HCT116 (cell line): Measurements from ENCODE around the gene BMPER. TPM values are rescaled to one million over a fixed set of nuclear protein-coding genes. Genes with fewer than 3 reads are reported as not detected.
A peak's percentile ranks its signal among the peaks of the same experiment; 100 is the strongest.

Experiments
- ATAC-seq: fragments of 200-7000 bp; cut with Tn5 transposase; 2 replicates; pipeline ENCODE4 v1.9.1; 2020; ENCODE audit warnings: mild to moderate bottlenecking, moderate library complexity
- BruUV-seq: library from RNA; stranded (reverse); fragments of 400-500 nt; replicated peaks from 2 replicates; lab custom pipeline; 2021; lab: Mats Ljungman, UMichigan
- CTCF ChIA-PET: fragments of 300-600 bp; sonication (Branson Sonifier 250); formaldehyde crosslinking; loops from one replicate; lab custom pipeline; 2021; ENCODE audit warnings: antibody characterized with exemption; lab: Charles Lee
- POLR2A ChIA-PET: fragments of 300-600, 350-600 bp; sonication (Branson Sonifier 250); formaldehyde crosslinking; loops from one replicate; lab custom pipeline; 2021; ENCODE audit warnings: antibody characterized with exemption; lab: Charles Lee
- RAD21 ChIA-PET, 2 experiments: fragments of 300-600 bp; sonication (Branson Sonifier 250); formaldehyde crosslinking; loops; one replicate each; lab custom pipeline; 2023; ENCODE audit warnings: low total read pairs in 2 of 2; ENCODE audit not compliant: uncharacterized antibody in 2 of 2, unreplicated experiment in 2 of 2, low non-redundant PET in 1 of 2; lab: Charles Lee
- DNase-seq: peaks from one replicate; pipeline ENCODE4 v3.0.0-alpha.2; 2010; ENCODE audit warnings: low read depth, low spot score
- H2AFZ ChIP-seq: fragments of 200-600 bp; shearing (Covaris generic), sonication (generic); 2 replicates; pipeline ENCODE4 v1.6.1; 2017; ENCODE audit warnings: low read depth, mixed run types, mixed read lengths, antibody characterized with exemption, low read length; ENCODE audit not compliant: poor library complexity, severe bottlenecking
- H3K27ac ChIP-seq: 2 replicates; pipeline ENCODE4 v1.5.1; 2012; ENCODE audit warnings: low read depth, low read length
- H3K27me3 ChIP-seq: fragments of 200-600 bp; sonication (generic); 2 replicates; pipeline ENCODE4 v1.6.1; 2016; ENCODE audit warnings: mixed run types, low read length, mixed read lengths; ENCODE audit not compliant: insufficient read depth
- H3K36me3 ChIP-seq, 2 experiments: fragments of 200-500 bp in 1 of 2; fragments of 200-600 bp in 1 of 2; sonication (Bioruptor generic) in 1 of 2; sonication (generic) in 1 of 2; 2 replicates each; pipeline versions ENCODE4 v1.5.1 to v1.6.1; 2014 to 2016; ENCODE audit warnings: low read length in 2 of 2, inconsistent platforms in 1 of 2, mixed read lengths in 1 of 2, mixed run types in 1 of 2; ENCODE audit not compliant: insufficient read depth in 2 of 2, control insufficient read depth in 1 of 2
- H3K4me1 ChIP-seq, 2 experiments: fragments of 200-600 bp in 1 of 2; sonication (generic) in 1 of 2; 2 replicates each; pipeline versions ENCODE4 v1.5.1 to v1.6.1; 2012 to 2017; ENCODE audit warnings: low read length in 2 of 2, inconsistent platforms in 1 of 2, mild to moderate bottlenecking in 1 of 2, mixed read lengths in 1 of 2, mixed run types in 1 of 2, moderate library complexity in 1 of 2; ENCODE audit not compliant: insufficient read depth in 2 of 2, control insufficient read depth in 1 of 2
- H3K4me2 ChIP-seq: fragments of 200-600 bp; sonication (generic); 2 replicates; pipeline ENCODE4 v1.6.1; 2017; ENCODE audit warnings: mixed run types, low read length, mixed read lengths
- H3K4me3 ChIP-seq, 2 experiments: fragments of 200-600 bp in 1 of 2; sonication (generic) in 1 of 2; replicated peaks in 1 of 2; 2 replicates each; pipeline ENCODE4 v1.5.1; 2011 to 2016; ENCODE audit warnings: low read length in 2 of 2, control low read depth in 1 of 2, low read depth in 1 of 2, mild to moderate bottlenecking in 1 of 2, mixed read lengths in 1 of 2, mixed run types in 1 of 2
- H3K79me2 ChIP-seq: fragments of 200-600 bp; sonication (generic); 2 replicates; pipeline ENCODE4 v1.6.1; 2017; ENCODE audit warnings: mild to moderate bottlenecking, mixed run types, low read length, moderate library complexity, mixed read lengths; ENCODE audit not compliant: insufficient read depth
- H3K9ac ChIP-seq: fragments of 200-600 bp; sonication (generic); 2 replicates; pipeline ENCODE4 v1.6.1; 2016; ENCODE audit warnings: low read length, mixed read lengths
- H3K9me2 ChIP-seq: fragments of 200-600 bp; sonication (generic), shearing (Covaris generic); 2 replicates; pipeline ENCODE4 v1.6.1; 2017; ENCODE audit warnings: mixed run types, mild to moderate bottlenecking, moderate library complexity; ENCODE audit not compliant: insufficient read depth
- H3K9me3 ChIP-seq, 2 experiments: fragments of 200-500 bp in 1 of 2; fragments of 200-600 bp in 1 of 2; sonication (Bioruptor generic) in 1 of 2; sonication (generic) in 1 of 2; 2 replicates each; pipeline ENCODE4 v1.6.1; 2014 to 2017; ENCODE audit warnings: low read length in 2 of 2, mixed read lengths in 2 of 2, inconsistent platforms in 1 of 2, low read depth in 1 of 2, mild to moderate bottlenecking in 1 of 2, mixed run types in 1 of 2, moderate library complexity in 1 of 2; ENCODE audit not compliant: control insufficient read depth in 1 of 2, insufficient read depth in 1 of 2
- H4K20me1 ChIP-seq: fragments of 200-600 bp; sonication (generic), shearing (Covaris generic); 2 replicates; pipeline ENCODE4 v1.6.1; 2017; ENCODE audit warnings: mixed run types, mild to moderate bottlenecking, moderate library complexity; ENCODE audit not compliant: insufficient read depth
- ELF1 ChIP-seq: IDR thresholded peaks from 2 replicates; pipeline ENCODE4 v1.6.1; 2012; ENCODE audit warnings: low read depth, borderline replicate concordance
- RAD21 ChIP-seq: IDR thresholded peaks from 2 replicates; pipeline ENCODE4 v1.6.1; 2012; ENCODE audit warnings: low read depth, mild to moderate bottlenecking
- TCF7L2 ChIP-seq: IDR thresholded peaks from 2 replicates; pipeline ENCODE4 v1.7.0; 2011; ENCODE audit warnings: borderline replicate concordance, inconsistent platforms; ENCODE audit not compliant: insufficient read depth, insufficient read length; ENCODE audit errors: extremely low read depth
- ZNF274 ChIP-seq: fragments of 200-500 bp; sonication (Bioruptor generic); IDR thresholded peaks from 2 replicates; pipeline ENCODE4 v1.6.1; 2014; ENCODE audit warnings: mild to moderate bottlenecking, low read depth, low read length, inconsistent platforms
- intact Hi-C: fragments of 100-400 bp; cut with micrococcal nuclease; formaldehyde crosslinking; loops from 2 replicates; pipeline ENCODE4 v1.10.0; 2022
- total RNA-seq: library from RNA; stranded (reverse); gene quantifications from one replicate; pipeline ENCODE4 v1.2.1, GENCODE V29; 2021; ENCODE audit not compliant: unreplicated experiment
- TF ChIP-seq, protein P1 (sequence below): IDR thresholded peaks from 2 replicates; pipeline ENCODE4 v1.6.1; 2011; ENCODE audit warnings: mild to moderate bottlenecking, low read length, moderate library complexity; ENCODE audit not compliant: insufficient replicate concordance; ENCODE audit errors: extremely low read depth
- TF ChIP-seq, protein P2 (sequence below): IDR thresholded peaks from 2 replicates; pipeline ENCODE4 v1.6.1; 2012
- TF ChIP-seq, protein P3 (sequence below): IDR thresholded peaks from 2 replicates; pipeline ENCODE4 v1.6.1; 2012

Gene BMPER
- total RNA-seq, 1 experiment from 2014 or later = not detected

DNA sequence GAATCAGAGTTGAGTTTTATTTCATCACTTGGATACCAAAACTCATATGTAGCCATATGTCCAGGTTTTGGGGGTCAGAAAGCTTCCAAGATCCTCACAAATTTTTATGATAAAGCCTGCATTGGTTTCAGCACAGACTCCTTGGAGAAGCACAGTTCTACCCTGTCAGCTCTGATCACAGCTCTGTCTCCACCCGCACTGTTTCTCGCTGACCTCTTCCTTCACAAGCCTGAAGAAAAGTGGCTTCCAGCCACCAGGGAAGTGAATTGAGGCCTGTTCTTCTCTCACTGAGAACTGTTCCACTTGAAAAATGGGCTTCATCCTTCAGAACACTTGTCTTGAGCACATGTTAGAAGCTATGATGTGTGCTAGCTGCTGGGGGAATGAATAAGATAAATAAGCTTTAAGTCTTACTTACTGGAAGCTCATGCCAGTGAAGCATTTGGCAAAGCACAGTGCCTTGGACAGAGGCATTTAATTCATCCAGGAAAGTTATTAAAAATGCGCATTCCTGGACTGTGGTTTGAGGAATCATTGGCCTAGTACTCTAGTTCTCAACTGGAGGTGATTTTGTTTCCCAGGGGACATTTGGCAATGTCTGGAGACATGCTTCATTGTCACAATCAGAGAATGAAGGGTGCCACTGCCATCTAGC lies 133.6 kb downstream of the BMPER start:
- no peak overlapping the region for H3K4me2 ChIP-seq

More for the DNA sequence above, 133.6 kb downstream of the BMPER start:
- ChIA-PET RAD21 (no interaction called here), POLR2A (no interaction called here), CTCF (interaction anchor here (0.9 kb wide), 1 partner anchor 57 kb away, joined by 3 read pairs; no protein-coding TSS in a partner anchor)
- no peaks in the 10 kb centered on the region for H3K79me2 ChIP-seq
- H3K4me3 ChIP-seq = no peak overlapping the region
- H3K27ac ChIP-seq = no peak overlapping the region
- H4K20me1 ChIP-seq = no peaks in the 10 kb centered on the region
- H3K27me3 ChIP-seq = no peaks in the 10 kb centered on the region
- no peaks in the 10 kb centered on the region for H3K36me3 ChIP-seq
- H3K9me2 ChIP-seq = no peaks in the 10 kb centered on the region
- peaks cover 17 to 19% of the 10 kb centered on the region in 2 experiments; a peak in 3 of 4 replicates for H3K4me1 ChIP-seq
- H3K9me3 ChIP-seq = no peaks in the 10 kb centered on the region
- DNase-seq = no peak
- no TSS peak for BruUV-seq
- TF ChIP-seq, protein P1, sequence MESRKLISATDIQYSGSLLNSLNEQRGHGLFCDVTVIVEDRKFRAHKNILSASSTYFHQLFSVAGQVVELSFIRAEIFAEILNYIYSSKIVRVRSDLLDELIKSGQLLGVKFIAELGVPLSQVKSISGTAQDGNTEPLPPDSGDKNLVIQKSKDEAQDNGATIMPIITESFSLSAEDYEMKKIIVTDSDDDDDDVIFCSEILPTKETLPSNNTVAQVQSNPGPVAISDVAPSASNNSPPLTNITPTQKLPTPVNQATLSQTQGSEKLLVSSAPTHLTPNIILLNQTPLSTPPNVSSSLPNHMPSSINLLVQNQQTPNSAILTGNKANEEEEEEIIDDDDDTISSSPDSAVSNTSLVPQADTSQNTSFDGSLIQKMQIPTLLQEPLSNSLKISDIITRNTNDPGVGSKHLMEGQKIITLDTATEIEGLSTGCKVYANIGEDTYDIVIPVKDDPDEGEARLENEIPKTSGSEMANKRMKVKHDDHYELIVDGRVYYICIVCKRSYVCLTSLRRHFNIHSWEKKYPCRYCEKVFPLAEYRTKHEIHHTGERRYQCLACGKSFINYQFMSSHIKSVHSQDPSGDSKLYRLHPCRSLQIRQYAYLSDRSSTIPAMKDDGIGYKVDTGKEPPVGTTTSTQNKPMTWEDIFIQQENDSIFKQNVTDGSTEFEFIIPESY = no peak
- TF ChIP-seq, protein P2, sequence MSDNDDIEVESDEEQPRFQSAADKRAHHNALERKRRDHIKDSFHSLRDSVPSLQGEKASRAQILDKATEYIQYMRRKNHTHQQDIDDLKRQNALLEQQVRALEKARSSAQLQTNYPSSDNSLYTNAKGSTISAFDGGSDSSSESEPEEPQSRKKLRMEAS = no peak
- TF ChIP-seq ZNF274 = no peak
- no peak for TF ChIP-seq TCF7L2
- TF ChIP-seq, protein P3, sequence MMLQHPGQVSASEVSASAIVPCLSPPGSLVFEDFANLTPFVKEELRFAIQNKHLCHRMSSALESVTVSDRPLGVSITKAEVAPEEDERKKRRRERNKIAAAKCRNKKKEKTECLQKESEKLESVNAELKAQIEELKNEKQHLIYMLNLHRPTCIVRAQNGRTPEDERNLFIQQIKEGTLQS = no peak
- peak; percentile 18; the same call in 1 of the 2 replicates for TF ChIP-seq RAD21
- no peak for TF ChIP-seq ELF1
- H3K9ac ChIP-seq = no peak overlapping the region
- H2AFZ ChIP-seq = no peak overlapping the region
- no peak for ATAC-seq
- intact Hi-C loops = no loop called here
